Thoracic aorta (tissue), 2 donors: ENCODE results near the gene TMEM141. TPM values are rescaled to one million over a fixed set of nuclear protein-coding genes. Genes with fewer than 3 reads are reported as not detected.
"Not testable (repeated sequence)": the region's sequence is repeated elsewhere in the genome, so short reads cannot be mapped to it uniquely, and the experiment has no call there.

Experiments used
- ATAC-seq: fragments of 150-250 bp; one replicate; pipeline ENCODE4 v1.8.0; 2017; ENCODE audit warnings: low read depth; ENCODE audit not compliant: insufficient number of reproducible peaks, low FRiP score
- DNase-seq: peaks from one replicate; pipeline ENCODE4 v3.0.0-alpha.2; 2020; ENCODE audit warnings: low spot score
- H3K27ac ChIP-seq, 2 donors: fragments of 200-600 bp; sonication (generic); 1 replicate in 1 of 2; 2 replicates in 1 of 2; pipeline ENCODE4 v1.5.1; 2016; ENCODE audit warnings: mild to moderate bottlenecking in 2 of 2, moderate library complexity in 2 of 2
- H3K27me3 ChIP-seq: fragments of 200-600 bp; sonication (generic); replicated peaks from 2 replicates; pipeline ENCODE4 v1.6.0; 2016; ENCODE audit warnings: mild to moderate bottlenecking; ENCODE audit not compliant: insufficient read depth
- H3K36me3 ChIP-seq: fragments of 200-600 bp; sonication (generic); one replicate; pipeline ENCODE4 v1.5.1; 2016
- H3K4me1 ChIP-seq, 2 donors: fragments of 200-600 bp; sonication (generic); 1 replicate in 1 of 2; 2 replicates in 1 of 2; pipeline versions ENCODE4 v1.5.1 to v1.6.0; 2016; ENCODE audit warnings: low read depth in 2 of 2, mild to moderate bottlenecking in 1 of 2; ENCODE audit not compliant: control insufficient read depth in 1 of 2
- H3K4me3 ChIP-seq: fragments of 200-600 bp; sonication (generic); 2 replicates; pipeline ENCODE4 v1.5.1; 2016; ENCODE audit warnings: mild to moderate bottlenecking
- H3K9me3 ChIP-seq: fragments of 200-600 bp; sonication (generic); 2 replicates; pipeline ENCODE4 v1.5.1; 2016
- total RNA-seq, 2 donors: library from RNA; depleted of rRNA; stranded (reverse); fragments of >200 nt; gene quantifications; one replicate each; pipeline versions ENCODE4 v1.1.0 to v1.2.3, GENCODE V29; 2016
- TF ChIP-seq, protein P1 (sequence below): fragments of 200-600 bp; sonication (generic); IDR thresholded peaks from one replicate; pipeline ENCODE4 v1.5.1; 2019; ENCODE audit warnings: antibody characterized with exemption

TMEM141 gene
- total RNA-seq, 2 donors from 2014 or later = 12.8 to 37.8 TPM

DNA sequence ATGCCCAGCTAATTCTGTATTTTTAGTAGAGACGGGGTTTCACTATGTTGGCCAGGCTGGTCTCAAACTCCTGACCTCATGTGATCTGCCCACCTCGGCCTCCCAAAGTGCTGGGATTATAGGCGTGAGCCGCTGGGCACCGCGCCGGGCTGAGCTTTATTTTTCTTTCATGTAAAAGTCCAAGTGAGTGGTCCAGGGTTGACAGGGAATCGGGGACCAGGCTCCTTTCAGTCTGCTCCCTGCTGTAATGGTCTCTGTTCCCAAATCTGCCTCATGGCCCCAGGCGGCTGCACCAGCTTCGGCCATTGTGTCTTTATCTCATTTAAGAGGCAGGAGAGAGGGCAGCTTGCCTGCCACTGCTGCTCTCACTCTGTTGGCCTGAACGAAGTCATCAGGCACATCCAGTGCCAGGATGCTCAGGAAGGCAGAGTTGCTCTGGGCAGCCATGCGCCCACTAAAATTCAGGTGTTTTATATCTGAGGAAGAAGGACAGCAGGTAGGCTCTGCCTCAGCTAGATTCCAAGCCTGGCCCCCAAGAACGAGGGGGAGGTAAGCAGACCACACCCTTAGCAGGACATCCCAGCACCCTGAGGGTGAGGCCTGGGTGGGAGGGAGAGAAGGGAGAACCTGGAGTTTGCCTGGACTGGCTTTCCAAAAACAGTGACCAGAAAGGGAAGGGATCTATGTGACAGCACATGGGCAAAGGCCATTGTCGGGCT lies 3.3 kb downstream of the TMEM141 start:
- ATAC-seq (no peak), DNase-seq (no peak)
- no peaks in the 10 kb centered on the region for H3K36me3 ChIP-seq

DNA sequence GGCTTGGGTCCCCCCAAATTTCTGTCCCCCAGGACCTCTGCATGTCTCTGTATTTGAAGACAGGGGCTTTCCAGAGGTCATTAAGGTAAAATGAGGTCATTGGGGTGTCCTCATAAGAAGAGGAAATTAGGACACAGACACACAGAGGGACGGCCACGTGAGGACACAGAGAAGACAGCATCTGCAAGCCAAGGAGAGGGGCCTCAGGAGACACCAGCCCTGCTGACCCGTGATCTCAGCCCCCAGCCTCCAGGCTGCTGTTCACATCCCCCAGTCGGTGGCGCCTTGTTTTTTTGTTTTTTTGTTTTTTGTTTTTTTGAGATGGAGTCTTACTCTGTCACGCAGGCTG lies 3.8 kb downstream of the TMEM141 start:
- peaks cover 8 to 21% of the 10 kb centered on the region in 2 donors for H3K4me1 ChIP-seq
- TF ChIP-seq, protein P1, sequence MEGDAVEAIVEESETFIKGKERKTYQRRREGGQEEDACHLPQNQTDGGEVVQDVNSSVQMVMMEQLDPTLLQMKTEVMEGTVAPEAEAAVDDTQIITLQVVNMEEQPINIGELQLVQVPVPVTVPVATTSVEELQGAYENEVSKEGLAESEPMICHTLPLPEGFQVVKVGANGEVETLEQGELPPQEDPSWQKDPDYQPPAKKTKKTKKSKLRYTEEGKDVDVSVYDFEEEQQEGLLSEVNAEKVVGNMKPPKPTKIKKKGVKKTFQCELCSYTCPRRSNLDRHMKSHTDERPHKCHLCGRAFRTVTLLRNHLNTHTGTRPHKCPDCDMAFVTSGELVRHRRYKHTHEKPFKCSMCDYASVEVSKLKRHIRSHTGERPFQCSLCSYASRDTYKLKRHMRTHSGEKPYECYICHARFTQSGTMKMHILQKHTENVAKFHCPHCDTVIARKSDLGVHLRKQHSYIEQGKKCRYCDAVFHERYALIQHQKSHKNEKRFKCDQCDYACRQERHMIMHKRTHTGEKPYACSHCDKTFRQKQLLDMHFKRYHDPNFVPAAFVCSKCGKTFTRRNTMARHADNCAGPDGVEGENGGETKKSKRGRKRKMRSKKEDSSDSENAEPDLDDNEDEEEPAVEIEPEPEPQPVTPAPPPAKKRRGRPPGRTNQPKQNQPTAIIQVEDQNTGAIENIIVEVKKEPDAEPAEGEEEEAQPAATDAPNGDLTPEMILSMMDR = no peak
- H3K27me3 ChIP-seq = no peaks in the 10 kb centered on the region
- no peak overlapping the region for H3K27ac ChIP-seq
- ATAC-seq (no peak), DNase-seq (no peak)
- no peaks in the 10 kb centered on the region for H3K36me3 ChIP-seq
- H3K9me3 ChIP-seq = no peaks in the 10 kb centered on the region
- no peak overlapping the region for H3K4me3 ChIP-seq

More for the DNA sequence above, 3.3 kb downstream of the TMEM141 start:
- H3K9me3 ChIP-seq = no peaks in the 10 kb centered on the region
- H3K27me3 ChIP-seq = no peaks in the 10 kb centered on the region
- TF ChIP-seq, protein P1 = no peak
- H3K4me3 ChIP-seq = no peak overlapping the region
- no peak overlapping the region for H3K27ac ChIP-seq
- peaks cover 4 to 16% of the 10 kb centered on the region in 2 donors for H3K4me1 ChIP-seq

DNA sequence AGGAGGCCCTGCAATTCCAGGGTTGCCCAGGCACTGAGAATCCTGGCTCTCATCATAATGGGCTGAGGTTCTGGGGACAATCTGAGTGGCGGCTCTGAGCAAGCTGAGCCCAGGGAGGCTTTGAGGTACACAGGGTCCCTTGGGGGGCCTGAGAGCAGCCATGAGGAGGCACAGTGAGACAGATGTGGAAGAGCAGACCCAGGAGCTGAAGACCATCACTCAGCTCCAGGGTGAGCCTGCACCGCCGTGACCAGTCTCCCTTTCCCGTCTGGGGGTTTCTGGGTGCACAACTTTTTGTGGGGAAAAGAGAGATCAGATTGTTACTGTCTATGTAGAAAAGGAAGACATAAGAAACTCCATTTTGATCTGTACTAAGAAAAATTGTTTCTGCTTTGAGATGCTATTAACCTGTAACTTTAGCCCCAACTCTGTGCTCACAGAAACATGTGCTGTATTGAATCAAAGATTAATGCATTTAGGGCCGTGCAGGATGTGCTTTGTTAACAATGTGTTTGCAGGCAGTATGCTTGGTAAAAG lies 5.2 kb downstream of the TMEM141 start, which contains the start of gene CCDC183:
CCDC183 (plus strand) TSS at position 101 of the 537 bp plus-strand sequence; CDS start at position 161, 60 bp downstream.
- Histone ChIP-seq H3K36me3 (no peaks in the 10 kb centered on the region), H3K27ac (no peak within 1 kb of the TSS), H3K9me3 (no peaks in the 10 kb centered on the region), H3K4me1 (peaks cover 16 to 25% of the 10 kb centered on the region in 2 donors), H3K4me3 (no peak within 1 kb of the TSS), H3K27me3 (peaks cover 7% of the 10 kb centered on the region)
- DNase-seq = no peak
- TF ChIP-seq, protein P1 = no peak
- no peak for ATAC-seq

DNA sequence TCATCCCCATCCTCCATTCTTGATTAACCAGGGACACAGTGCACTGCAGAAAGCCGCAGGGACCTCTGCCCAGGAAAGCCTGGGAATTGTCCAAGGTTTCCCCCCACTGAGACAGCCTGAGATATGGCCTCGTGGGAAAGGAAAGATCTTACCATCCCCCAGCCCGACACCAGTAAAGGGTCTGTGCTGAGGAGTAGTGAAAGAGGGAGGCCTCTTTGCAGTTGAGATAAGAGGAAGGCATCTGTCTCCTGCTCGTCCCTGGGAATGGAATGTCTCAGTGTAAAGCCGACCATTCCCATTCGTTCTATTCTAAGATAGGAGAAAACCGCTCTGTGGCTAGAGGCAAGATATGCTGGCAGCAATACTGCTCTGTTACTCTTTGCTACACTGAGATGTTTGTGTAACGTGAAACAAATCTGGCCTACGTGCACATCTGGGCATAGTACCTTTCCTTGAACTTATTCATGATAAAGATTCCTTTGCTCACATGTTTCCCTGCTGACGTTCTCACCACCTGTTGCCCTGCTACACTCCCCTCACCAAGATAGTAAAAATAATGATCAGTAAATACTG lies 5.7 kb downstream of the TMEM141 start:
- H3K27me3 ChIP-seq, DNase-seq, H3K36me3 ChIP-seq, H3K9me3 ChIP-seq, ATAC-seq, H3K4me3 ChIP-seq, H3K27ac ChIP-seq: not testable (repeated sequence)
- peaks cover 14 to 22% of the 10 kb centered on the region in 2 donors for H3K4me1 ChIP-seq

DNA sequence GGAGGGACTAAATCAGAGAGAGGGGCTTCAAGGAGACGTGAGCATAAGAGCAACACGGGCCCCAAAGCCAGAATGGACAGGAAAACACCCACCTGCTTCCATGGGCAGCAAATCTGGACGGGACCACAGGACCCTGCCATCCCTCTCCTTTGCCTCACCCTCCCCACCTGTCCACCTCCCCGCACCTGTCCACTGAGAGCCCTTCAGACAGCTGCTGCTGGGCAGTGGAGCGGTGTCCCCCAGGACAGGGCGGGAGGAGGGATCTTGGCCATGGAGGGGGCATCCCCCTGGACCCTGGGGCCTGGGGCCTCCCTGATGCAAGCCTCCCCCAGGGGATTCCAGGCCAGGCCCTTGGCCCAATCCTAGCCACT lies 7.5 kb downstream of the TMEM141 start:
- peaks cover 14 to 15% of the 10 kb centered on the region in 2 donors for H3K4me1 ChIP-seq
- TF ChIP-seq, protein P1 = no peak
- H3K4me3 ChIP-seq = no peak overlapping the region
- no peak for DNase-seq
- no peak for ATAC-seq
- no peaks in the 10 kb centered on the region for H3K9me3 ChIP-seq
- H3K27me3 ChIP-seq = peaks cover 7% of the 10 kb centered on the region
- no peak overlapping the region for H3K27ac ChIP-seq
- no peaks in the 10 kb centered on the region for H3K36me3 ChIP-seq
